Sigmoid colon (tissue), 7 donors: Measurements from ENCODE around the gene NUTM2B. TPM values are rescaled to one million over a fixed set of nuclear protein-coding genes. Genes with fewer than 3 reads are reported as not detected.
"Not testable (repeated sequence)": the region's sequence is repeated elsewhere in the genome, so short reads cannot be mapped to it uniquely, and the experiment has no call there.

Experiments
- DNase-seq: peaks from one replicate; pipeline ENCODE4 v3.0.0-alpha.2; 2019
- H3K27ac ChIP-seq, 4 donors: fragments of 200-600 bp; sonication (generic); one replicate each; pipeline ENCODE4 v1.5.1; 2016 to 2019; ENCODE audit warnings: mild to moderate bottlenecking in 1 of 4
- H3K27me3 ChIP-seq, 3 donors: fragments of 200-600 bp; sonication (generic); one replicate each; pipeline ENCODE4 v1.5.1; 2019; ENCODE audit warnings: mild to moderate bottlenecking in 1 of 3
- H3K36me3 ChIP-seq, 4 donors: fragments of 200-600 bp; sonication (generic); one replicate each; pipeline ENCODE4 v1.5.1; 2016 to 2019
- H3K4me1 ChIP-seq, 4 donors: fragments of 200-600 bp; sonication (generic); one replicate each; pipeline ENCODE4 v1.5.1; 2017 to 2019
- H3K4me3 ChIP-seq, 4 donors: fragments of 200-600 bp; sonication (generic); one replicate each; pipeline ENCODE4 v1.5.1; 2017 to 2019; ENCODE audit warnings: mild to moderate bottlenecking in 2 of 4, moderate library complexity in 1 of 4
- H3K9me3 ChIP-seq, 4 donors: fragments of 200-600 bp in 3 of 4; sonication (generic) in 3 of 4; one replicate each; pipeline versions ENCODE4 v1.5.1 to v1.6.1; 2013 to 2019
- WGBS, 2 donors: extraction: QIAGEN DNeasy Blood & Tissue Kit; methylation state at CpG; one replicate each; pipeline ENCODE4 v1.1.7; 2013; 5-methylcytosine and 5-hydroxymethylcytosine counted together
- intact Hi-C: fragments of 100-400 bp; cut with DNase I; formaldehyde crosslinking; loops from one replicate; pipeline ENCODE4 v1.15.1; 2023
- polyA plus RNA-seq, 3 donors: library from polyadenylated mRNA; stranded (reverse); fragments of 200-250 nt; gene quantifications; one replicate each; pipeline ENCODE4 v1.2.3, GENCODE V29; 2013
- total RNA-seq, 4 donors: library from RNA; depleted of rRNA; stranded (reverse); fragments of >200 nt; gene quantifications; one replicate each; pipeline ENCODE4 v1.1.0, GENCODE V29; 2016
- donor health status: healthy with polysubstance abuse.
- donor health status: Bipolar disorder and iron deficiency.
- donor health status: healthy.

NUTM2B gene
- total and polyA plus RNA-seq, 7 donors, result 0.26 to 6.9 (median 0.64) TPM; not detected in 1

DNA sequence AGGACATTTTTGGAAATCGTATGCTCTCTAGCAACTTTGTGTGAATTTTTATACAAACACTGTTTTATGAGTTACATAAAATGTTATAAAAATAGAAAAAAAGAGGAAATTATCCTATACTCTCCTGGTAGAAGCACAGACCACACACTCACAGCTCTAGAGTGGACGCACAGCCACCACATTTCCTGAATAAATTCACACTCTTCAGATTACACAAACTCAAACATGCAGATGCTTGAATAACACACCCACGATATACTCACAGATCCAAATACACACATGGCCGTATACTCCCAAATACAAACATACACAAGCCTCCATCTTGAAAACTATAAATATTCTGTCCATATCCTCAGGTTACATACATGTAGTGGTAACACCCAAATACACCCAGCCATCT is 14.2 kb upstream of the NUTM2B start:
- H3K9me3 ChIP-seq, H3K4me1 ChIP-seq, H3K27ac ChIP-seq, H3K27me3 ChIP-seq, intact Hi-C loops, H3K4me3 ChIP-seq, DNase-seq: not testable (repeated sequence)
- WGBS, 2 donors, result 63 to 79% methylated on average over 4 of the region's 4 CpGs
- peaks cover 0 to 14% (median 0%) of the 10 kb centered on the region in 4 donors for H3K36me3 ChIP-seq

DNA sequence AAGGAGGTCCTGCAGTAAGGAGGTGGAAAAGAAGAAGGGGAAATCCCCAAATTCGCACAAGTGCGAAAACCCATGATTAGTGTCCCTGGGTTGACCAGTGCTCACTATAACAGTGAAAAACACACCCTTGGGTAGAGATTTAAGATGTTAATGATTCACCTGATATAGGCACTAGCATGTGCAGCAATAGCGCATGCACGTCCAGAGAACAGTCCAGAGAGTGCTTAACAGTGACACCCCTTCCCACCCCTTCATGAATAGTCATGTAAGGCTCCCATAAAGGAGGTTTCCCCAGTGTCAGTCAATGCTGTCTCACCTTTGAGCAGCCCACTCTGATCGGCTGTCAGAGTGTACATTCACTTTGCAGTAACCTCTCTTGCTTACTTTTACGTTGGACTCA is 6.4 kb upstream of the NUTM2B start:
- H3K27me3 ChIP-seq, H3K4me1 ChIP-seq, DNase-seq, H3K27ac ChIP-seq, H3K9me3 ChIP-seq, H3K4me3 ChIP-seq, H3K36me3 ChIP-seq, intact Hi-C loops: not testable (repeated sequence)
- WGBS, 2 donors, result 32 to 79% methylated on average over 2 of the region's 6 CpGs

DNA sequence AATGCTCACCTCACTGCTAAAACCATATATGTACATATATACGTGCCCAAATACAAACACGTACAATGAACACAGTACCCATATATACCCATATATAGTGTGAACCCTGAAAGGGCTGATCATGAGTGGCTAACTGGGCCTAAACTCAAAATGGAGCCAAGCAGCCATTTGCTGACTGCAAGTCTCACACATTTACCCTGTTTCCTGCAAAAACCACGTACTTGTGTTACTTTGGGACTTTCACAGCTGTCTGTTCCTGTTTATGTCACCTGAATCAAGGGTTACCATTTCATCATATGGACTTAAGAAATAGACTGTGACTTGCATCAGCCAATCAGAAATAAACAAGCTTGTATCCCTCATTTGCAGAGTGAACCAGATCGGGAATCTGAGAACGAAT is 5.9 kb upstream of the NUTM2B start:
- H3K4me1 ChIP-seq, H3K36me3 ChIP-seq, intact Hi-C loops, H3K9me3 ChIP-seq, H3K27ac ChIP-seq, H3K27me3 ChIP-seq, DNase-seq, H3K4me3 ChIP-seq: not testable (repeated sequence)
- 38 to 76% methylated on average over 1 of the region's 5 CpGs for WGBS, 2 donors

DNA sequence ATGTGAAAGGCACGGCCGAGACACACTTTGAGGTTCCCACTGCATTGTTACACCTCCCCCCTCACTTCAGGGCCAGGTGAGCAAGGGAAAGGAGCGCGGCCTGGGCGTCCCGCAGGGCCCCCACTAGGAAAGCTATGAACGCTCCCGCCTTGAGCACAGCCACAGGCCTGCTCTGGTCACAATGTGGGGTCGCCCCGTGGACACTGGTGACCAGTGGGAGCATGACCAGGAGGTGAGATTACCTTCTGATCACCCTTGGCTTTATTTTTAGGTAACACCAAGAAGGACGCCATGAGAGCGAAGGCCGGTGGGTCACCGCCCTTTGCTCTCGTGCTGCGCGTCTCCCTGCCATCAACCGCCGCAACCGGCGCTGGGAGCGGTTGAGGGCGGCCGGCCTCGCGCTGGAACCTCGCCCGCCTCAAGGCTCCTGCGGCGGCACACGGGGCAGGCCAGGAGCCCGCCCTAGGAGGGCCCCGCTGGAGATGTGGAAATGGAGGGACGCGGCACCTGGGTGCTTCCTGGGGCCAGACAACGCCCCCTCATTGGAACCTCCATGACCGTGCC is 2.6 kb upstream of the NUTM2B start:
- H3K36me3 ChIP-seq, DNase-seq, H3K27me3 ChIP-seq, H3K9me3 ChIP-seq, H3K4me3 ChIP-seq, H3K4me1 ChIP-seq, intact Hi-C loops, H3K27ac ChIP-seq: not testable (repeated sequence)
- WGBS, 2 donors, result 93% methylated on average over 34 of the region's 37 CpGs

DNA sequence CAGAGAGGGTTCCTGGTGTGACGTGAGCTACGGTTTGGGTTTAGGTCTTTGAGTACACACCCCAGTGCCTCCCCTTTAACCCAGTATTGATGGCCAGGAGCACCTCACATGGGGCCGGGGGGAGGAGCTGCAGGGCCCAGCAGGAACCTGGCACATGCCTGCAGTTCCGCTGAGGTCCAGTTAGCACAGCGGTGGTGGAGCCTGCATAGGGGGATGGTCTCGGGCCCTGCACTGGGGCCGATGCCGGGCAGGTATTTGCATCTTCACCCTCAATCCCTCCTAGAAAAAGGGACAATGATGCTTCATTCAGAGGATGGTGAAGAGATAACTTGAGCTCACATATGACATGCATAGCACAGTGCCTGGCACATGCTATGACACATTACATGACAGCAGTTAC is 4.0 kb downstream of the NUTM2B start:
- H3K9me3 ChIP-seq, H3K4me3 ChIP-seq, H3K27me3 ChIP-seq, H3K27ac ChIP-seq, H3K4me1 ChIP-seq, DNase-seq, intact Hi-C loops, H3K36me3 ChIP-seq: not testable (repeated sequence)
- 92% methylated on average over 7 of the region's 8 CpGs; no CpG with 5 or more reads in 1 of the 2 donors for WGBS, 2 donors

DNA sequence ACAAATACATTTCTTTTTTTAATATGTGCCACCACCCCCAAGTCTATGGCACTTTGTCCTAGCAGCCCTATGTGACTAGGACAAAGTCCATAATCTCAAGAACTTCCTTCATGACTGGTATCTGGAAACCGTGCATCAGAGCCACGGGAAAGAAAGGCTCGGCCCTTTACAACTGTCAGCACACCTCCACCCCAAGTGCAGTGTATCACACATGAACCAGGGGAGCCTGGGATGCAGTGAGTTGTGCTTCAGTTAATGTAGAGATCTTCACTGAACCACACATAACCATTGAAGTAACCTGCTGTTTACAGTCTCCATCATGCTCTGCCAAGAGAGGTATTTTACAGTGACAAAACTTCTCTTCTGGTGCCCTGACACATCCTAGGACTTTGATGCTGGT is 11.9 kb downstream of the NUTM2B start:
- H3K27ac ChIP-seq, H3K4me1 ChIP-seq, H3K36me3 ChIP-seq, H3K9me3 ChIP-seq, H3K4me3 ChIP-seq, intact Hi-C loops, DNase-seq, H3K27me3 ChIP-seq: not testable (repeated sequence)
- 29 to 78% methylated on average over 2 of the region's 3 CpGs for WGBS, 2 donors

DNA sequence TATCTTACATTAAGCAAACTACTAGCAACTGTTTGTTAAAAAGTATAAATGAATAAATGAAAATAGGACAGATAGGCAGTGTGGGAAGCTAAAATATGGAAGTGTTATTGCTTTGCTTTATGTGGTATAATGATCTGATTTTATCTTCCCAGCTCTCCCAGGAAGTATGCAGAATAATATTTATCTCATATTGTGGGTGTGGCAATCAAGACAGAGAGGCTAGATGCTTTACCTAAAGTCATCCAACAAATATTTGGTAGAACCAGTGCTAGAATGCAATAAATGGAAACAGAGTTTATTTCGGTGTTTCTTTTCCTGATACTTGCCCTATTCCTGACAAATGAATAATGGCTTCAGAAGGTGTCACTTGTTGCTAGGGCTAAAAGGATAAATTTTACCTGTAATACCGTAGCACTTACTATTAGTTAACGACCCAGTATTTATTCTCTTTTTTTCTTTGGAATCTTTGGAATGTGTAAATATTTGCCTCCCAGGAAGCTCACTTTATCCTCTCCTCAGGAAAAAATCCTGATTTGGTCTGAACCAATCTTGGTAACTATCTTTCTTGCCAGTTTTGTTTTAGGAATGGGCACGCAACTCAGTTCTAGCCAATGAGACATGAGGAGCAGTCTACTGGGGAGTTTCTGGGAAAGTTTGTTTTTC is 14.0 kb downstream of the NUTM2B start:
- H3K4me3 ChIP-seq, H3K27ac ChIP-seq, intact Hi-C loops, H3K36me3 ChIP-seq, H3K9me3 ChIP-seq, H3K27me3 ChIP-seq, H3K4me1 ChIP-seq, DNase-seq: not testable (repeated sequence)
- WGBS, 2 donors, result 86 to 90% methylated on average over 3 of the region's 4 CpGs

DNA sequence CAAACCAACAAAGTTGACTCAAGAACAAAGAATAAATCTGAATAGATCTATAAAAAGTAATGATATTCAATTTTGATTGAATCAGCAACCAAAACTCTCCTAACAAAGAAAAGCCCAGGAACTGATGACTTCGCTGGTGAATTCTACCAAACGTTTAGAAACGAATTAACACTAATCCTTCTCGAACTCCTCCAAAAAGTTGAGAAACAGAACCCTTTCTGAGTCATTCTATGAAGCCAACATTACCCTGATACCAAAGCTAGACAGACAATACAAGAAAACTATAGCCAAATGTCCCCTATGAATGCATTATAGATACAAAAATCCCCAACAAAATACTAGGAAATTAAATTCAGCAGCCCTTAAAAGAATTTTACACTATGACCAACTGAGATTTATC is 17.0 kb downstream of the NUTM2B start:
- intact Hi-C loops, H3K4me1 ChIP-seq, DNase-seq, H3K36me3 ChIP-seq, H3K27me3 ChIP-seq, H3K27ac ChIP-seq, H3K9me3 ChIP-seq, H3K4me3 ChIP-seq: not testable (repeated sequence)
- WGBS, 2 donors, result 77 to 93% methylated on average over 4 of the region's 4 CpGs

DNA sequence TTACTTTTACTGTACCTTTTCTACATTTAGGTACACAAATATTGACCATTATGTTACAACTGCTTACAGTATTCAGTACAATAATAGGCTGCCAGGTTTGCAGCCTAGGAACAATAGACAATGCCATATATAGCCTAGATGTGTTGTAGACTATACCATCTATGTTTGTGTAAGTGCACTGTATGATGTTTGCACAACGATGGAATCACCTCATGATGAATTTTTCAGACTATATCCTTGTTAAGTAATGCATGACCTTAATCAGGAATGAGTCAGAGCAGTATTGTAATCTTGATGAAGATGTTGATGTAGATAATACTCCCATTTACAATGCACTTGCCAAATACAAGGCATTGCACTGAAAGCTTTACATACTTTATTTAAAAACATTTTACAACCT is 23.6 kb downstream of the NUTM2B start:
- H3K36me3 ChIP-seq, H3K27ac ChIP-seq, intact Hi-C loops: not testable (repeated sequence)

DNA sequence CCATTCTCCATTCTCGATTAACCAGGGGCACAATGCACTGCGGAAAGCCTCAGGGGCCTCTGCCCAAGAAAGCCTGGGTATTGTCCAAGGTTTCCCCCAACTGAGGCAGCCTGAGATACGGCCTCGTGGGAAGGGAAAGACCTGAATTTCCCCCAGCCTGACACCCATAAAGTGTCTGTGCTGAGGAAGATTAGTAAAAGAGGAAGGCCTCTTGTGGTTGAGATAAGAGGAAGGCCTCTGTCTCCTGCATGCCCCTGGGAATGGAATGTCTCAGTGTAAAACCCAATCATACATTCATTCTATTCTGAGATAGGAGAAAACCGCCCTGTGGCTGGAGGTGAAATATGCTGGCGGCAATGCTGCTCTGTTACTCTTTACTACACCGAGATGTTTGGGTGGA is 41.8 kb downstream of the NUTM2B start:
- H3K27ac ChIP-seq, DNase-seq, H3K4me3 ChIP-seq, H3K36me3 ChIP-seq, H3K4me1 ChIP-seq, intact Hi-C loops, H3K27me3 ChIP-seq, H3K9me3 ChIP-seq: not testable (repeated sequence)
- 71 to 92% methylated on average over 6 to 7 of the region's 7 CpGs for WGBS, 2 donors

More for the DNA sequence above, 23.6 kb downstream of the NUTM2B start:
- not testable (repeated sequence) for H3K9me3 ChIP-seq, H3K27me3 ChIP-seq, DNase-seq, H3K4me3 ChIP-seq, H3K4me1 ChIP-seq
- WGBS, 2 donors, result 16 to 66% methylated on average over 1 of the region's 1 CpG

DNA sequence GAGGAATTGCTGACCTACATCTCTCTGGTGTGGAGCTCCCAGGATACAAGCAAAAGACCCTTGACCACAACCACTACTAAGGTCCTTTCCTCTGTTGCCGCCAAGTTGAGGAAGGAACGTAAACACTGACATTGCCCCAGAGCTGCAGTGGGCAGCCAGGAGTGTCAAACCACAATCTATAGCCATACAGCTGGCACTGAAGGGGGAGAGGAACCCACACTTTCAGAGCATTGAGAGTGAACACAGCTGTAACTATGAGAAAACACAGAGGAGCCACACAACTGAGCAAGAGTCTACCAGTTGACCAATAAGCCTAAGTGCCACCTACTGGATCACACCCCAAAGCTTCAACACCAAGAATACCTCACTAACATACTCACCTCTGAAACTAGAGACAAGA is 45.5 kb downstream of the NUTM2B start:
- intact Hi-C loops, DNase-seq, H3K27ac ChIP-seq, H3K36me3 ChIP-seq, H3K9me3 ChIP-seq, H3K27me3 ChIP-seq, H3K4me1 ChIP-seq, H3K4me3 ChIP-seq: not testable (repeated sequence)
- WGBS, 2 donors, result 69 to 95% methylated on average over 2 of the region's 2 CpGs

DNA sequence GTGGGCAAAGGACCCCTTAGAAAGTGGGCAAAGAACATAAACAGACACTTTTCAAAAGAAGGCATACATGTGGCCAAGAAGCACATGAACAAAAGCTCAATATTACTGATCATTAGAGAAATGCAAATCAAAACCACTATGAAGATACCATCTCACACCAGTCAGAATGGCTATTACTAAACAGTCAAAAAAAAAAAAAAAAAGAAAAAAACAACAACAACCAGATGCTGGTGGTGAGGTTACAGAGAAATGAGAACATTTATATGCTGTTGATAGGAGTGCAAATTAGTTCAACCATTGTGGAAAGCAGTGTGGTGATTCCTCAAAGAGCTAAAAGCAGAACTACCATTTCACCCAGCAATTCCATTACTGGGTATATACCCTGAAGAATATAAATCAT is 50.6 kb downstream of the NUTM2B start:
- H3K36me3 ChIP-seq, H3K27ac ChIP-seq, H3K9me3 ChIP-seq, H3K4me1 ChIP-seq, DNase-seq, intact Hi-C loops, H3K4me3 ChIP-seq, H3K27me3 ChIP-seq: not testable (repeated sequence)

DNA sequence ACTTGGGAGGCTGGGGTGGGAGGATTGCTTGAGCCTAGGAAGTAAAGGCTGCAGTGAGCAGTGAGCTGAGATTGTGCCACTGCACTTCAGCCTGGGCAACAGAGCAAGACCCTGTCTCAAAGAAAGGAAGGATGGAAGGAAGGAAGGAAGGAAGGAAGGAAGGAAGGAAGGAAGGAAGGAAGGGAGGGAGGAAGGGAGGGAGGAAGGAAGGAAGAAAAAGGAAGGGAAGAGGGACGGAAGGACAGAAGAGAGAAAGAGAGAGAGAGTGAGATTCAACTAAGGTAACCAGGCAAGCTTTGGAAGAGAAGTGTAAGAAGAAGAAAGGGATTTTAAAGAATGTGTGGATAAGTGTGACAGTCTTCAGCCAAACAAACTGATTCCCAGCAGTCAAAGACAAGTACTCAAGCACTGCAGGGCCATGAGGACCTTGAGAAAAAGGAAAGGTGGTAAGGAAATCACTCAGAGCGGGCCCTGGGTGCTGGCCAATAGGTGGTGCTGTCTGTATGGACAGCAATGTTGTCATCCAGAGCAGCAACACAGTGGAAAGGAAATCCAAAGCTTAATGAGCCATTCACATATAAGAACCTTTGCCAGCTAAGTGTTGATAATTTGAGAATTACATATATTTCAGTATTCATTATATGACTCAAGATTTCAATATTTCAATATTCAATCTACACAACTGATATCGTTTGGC is 55.4 kb downstream of the NUTM2B start:
- H3K4me3 ChIP-seq, H3K27me3 ChIP-seq, H3K36me3 ChIP-seq, intact Hi-C loops, H3K4me1 ChIP-seq, DNase-seq, H3K27ac ChIP-seq, H3K9me3 ChIP-seq: not testable (repeated sequence)
- 46 to 93% methylated on average over 3 of the region's 3 CpGs for WGBS, 2 donors
